Neural cell (in vitro differentiated cells): ENCODE results near the gene TRMT6.

Source experiments
- EZH2 ChIP-seq: fragments of 200-600, 300-800 bp; shearing (Covaris generic), sonication (generic); IDR thresholded peaks from 2 replicates; pipeline ENCODE4 v1.6.1; 2014; ENCODE audit warnings: antibody characterized with exemption, low read length, borderline replicate concordance, mild to moderate bottlenecking; ENCODE audit not compliant: insufficient read depth, poor library complexity, severe bottlenecking
- MXI1 ChIP-seq: fragments of 450-650 bp; conservative IDR thresholded peaks from 2 replicates; pipeline ENCODE4 v1.6.1; 2014; ENCODE audit warnings: antibody characterized with exemption, mild to moderate bottlenecking; ENCODE audit not compliant: poor library complexity, severe bottlenecking
- RAD21 ChIP-seq: fragments of 450-650 bp; conservative IDR thresholded peaks from 2 replicates; pipeline ENCODE4 v1.6.1; 2014; ENCODE audit warnings: antibody characterized with exemption, mild to moderate bottlenecking, moderate library complexity
- REST ChIP-seq: IDR thresholded peaks from 2 replicates; pipeline ENCODE4 v1.6.1; 2012; ENCODE audit warnings: borderline replicate concordance
- TF ChIP-seq, protein P1 (sequence below): fragments of 450-650 bp; IDR thresholded peaks from 2 replicates; pipeline ENCODE4 v1.5.1; 2014; ENCODE audit warnings: antibody characterized with exemption, mild to moderate bottlenecking, moderate library complexity; ENCODE audit not compliant: poor library complexity, severe bottlenecking

DNA sequence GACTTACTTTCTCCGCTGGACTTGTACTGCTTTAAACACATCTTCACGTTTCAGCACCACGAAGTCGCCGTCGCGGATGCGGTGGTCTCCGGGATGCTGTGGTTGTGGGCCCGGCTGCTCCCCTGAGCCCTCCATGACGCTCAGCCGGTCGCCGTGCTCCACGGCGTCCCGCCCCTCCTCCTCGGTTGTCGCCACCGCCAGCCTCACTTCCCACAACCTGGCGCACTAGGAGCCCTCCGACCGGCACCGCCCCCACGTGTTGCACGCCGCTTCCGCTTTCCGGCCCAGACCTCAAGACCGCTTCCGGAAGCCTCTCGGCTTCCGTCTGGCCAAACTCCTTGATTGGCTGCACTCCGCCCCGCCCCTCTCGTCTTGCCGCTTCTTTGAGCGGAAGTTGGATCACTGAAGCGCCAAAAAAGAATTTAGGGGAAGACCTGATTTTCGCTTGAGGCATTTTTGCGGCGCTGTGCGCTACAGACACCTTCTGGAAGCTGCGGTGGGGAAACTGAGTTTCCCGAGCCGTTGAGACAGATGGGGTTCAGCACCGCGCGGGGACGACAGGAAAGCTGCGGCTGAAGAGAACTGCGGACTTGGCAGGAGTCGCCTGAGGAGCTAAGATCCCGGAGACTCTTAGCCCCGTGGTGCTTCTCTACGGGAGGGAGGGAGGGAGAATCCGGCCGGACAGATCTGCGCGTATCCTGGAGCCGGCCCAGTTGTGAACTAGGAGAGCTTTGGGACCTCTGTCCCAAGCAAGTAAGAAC is at the start of gene TRMT6, which contains the start of gene MCM8:
- TF ChIP-seq, protein P1, sequence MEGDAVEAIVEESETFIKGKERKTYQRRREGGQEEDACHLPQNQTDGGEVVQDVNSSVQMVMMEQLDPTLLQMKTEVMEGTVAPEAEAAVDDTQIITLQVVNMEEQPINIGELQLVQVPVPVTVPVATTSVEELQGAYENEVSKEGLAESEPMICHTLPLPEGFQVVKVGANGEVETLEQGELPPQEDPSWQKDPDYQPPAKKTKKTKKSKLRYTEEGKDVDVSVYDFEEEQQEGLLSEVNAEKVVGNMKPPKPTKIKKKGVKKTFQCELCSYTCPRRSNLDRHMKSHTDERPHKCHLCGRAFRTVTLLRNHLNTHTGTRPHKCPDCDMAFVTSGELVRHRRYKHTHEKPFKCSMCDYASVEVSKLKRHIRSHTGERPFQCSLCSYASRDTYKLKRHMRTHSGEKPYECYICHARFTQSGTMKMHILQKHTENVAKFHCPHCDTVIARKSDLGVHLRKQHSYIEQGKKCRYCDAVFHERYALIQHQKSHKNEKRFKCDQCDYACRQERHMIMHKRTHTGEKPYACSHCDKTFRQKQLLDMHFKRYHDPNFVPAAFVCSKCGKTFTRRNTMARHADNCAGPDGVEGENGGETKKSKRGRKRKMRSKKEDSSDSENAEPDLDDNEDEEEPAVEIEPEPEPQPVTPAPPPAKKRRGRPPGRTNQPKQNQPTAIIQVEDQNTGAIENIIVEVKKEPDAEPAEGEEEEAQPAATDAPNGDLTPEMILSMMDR: no peak
- peak; percentile 99 for TF ChIP-seq MXI1
- no peak for TF ChIP-seq EZH2
- peak; percentile 52 for TF ChIP-seq RAD21
- no peak for TF ChIP-seq REST
